ENCODE results near the gene PCDHA6.
"Not testable (repeated sequence)": the region's sequence is repeated elsewhere in the genome, so short reads cannot be mapped to it uniquely, and the experiment has no call there.

The PCDHA6 gene

GRCh38 chr5:140806834-140807775 is 20.7 kb upstream of the PCDHA6 start, which contains the start of gene PCDHA4:
Gene PCDHA4 (plus strand): TSS chr5:140807068.
- in situ Hi-C loops (cut with MboI; ENCODE audit: low pct_unique_long_range_greater_than_20kb, low sequenced_read_pairs, unreplicated experiment) = no loop called here
- TF ChIP-seq CTCF (IDR thresholded peaks at IDR 0.05; ENCODE audit: extremely low read depth, insufficient read depth, missing control alignments) = peak; percentile 24
- no peak for DNase-seq (ENCODE audit: low spot score)

- in situ Hi-C loops (cut with MboI; ENCODE audit: low pct_unique_long_range_greater_than_20kb, low sequenced_read_pairs, unreplicated experiment); DNase-seq (ENCODE audit: low spot score): not testable (repeated sequence)
These were observed 19.4 kb upstream of the PCDHA6 start for GRCh38 chr5:140808241-140808888.

GRCh38 chr5:140808889-140809291 is 18.9 kb upstream of the PCDHA6 start:
- in situ Hi-C loops (cut with MboI; ENCODE audit: low pct_unique_long_range_greater_than_20kb, low sequenced_read_pairs, unreplicated experiment) = no loop called here
- no peak for DNase-seq (ENCODE audit: low spot score)
- TF ChIP-seq CTCF (IDR thresholded peaks at IDR 0.05; ENCODE audit: extremely low read depth, insufficient read depth, missing control alignments) = no peak

- peak; percentile 27 for TF ChIP-seq CTCF (IDR thresholded peaks at IDR 0.05; ENCODE audit: extremely low read depth, insufficient read depth, missing control alignments)
- no peak for DNase-seq (ENCODE audit: low spot score)
- in situ Hi-C loops (cut with MboI; ENCODE audit: low pct_unique_long_range_greater_than_20kb, low sequenced_read_pairs, unreplicated experiment) = no loop called here
These were observed 6.1 kb upstream of the PCDHA6 start, which contains the start of gene PCDHA5 for GRCh38 chr5:140821375-140822280. Gene PCDHA5 (plus strand): TSS chr5:140821613.

GRCh38 chr5:140822281-140822629 is 5.5 kb upstream of the PCDHA6 start:
- DNase-seq (ENCODE audit: low spot score) = no peak
- no peak for TF ChIP-seq CTCF (IDR thresholded peaks at IDR 0.05; ENCODE audit: extremely low read depth, insufficient read depth, missing control alignments)

GRCh38 chr5:140822969-140823368 is 4.8 kb upstream of the PCDHA6 start:
- DNase-seq (ENCODE audit: low spot score); in situ Hi-C loops (cut with MboI; ENCODE audit: low pct_unique_long_range_greater_than_20kb, low sequenced_read_pairs, unreplicated experiment): not testable (repeated sequence)

More at GRCh38 chr5:140822281-140822629, 5.5 kb upstream of the PCDHA6 start:
- in situ Hi-C loops (cut with MboI; ENCODE audit: low pct_unique_long_range_greater_than_20kb, low sequenced_read_pairs, unreplicated experiment) = no loop called here

- no peak for TF ChIP-seq CTCF (IDR thresholded peaks at IDR 0.05; ENCODE audit: extremely low read depth, insufficient read depth, missing control alignments)
- DNase-seq (ENCODE audit: low spot score) = no peak
- in situ Hi-C loops (cut with MboI; ENCODE audit: low pct_unique_long_range_greater_than_20kb, low sequenced_read_pairs, unreplicated experiment) = no loop called here
These were observed 4.3 kb upstream of the PCDHA6 start for GRCh38 chr5:140823475-140823874.
